ENCODE results near the gene RMRP.

GRCh38 chr9:35650341-35651158, 7.3 kb downstream of the RMRP start, which contains the start of gene SIT1:
- TF ChIP-seq EZH2phosphoT487 (IDR thresholded peaks at IDR 0.05; ENCODE audit: low read length) (no peak), CTCF (IDR thresholded peaks at IDR 0.05; ENCODE audit: low read length) (no peak)
